Middle frontal gyrus (tissue), 1 donor: ENCODE data around the gene EFCAB12.

Source experiments
- DNase-seq: peaks from one replicate; pipeline ENCODE4 v3.0.0-alpha.2; 2015; ENCODE audit warnings: low spot score; ENCODE audit errors: extremely low spot score

EFCAB12 gene

GRCh38 chr3:129445471-129445870, 17.0 kb upstream of the EFCAB12 start:
- no peak for DNase-seq

- no peak for DNase-seq
These were observed 14.5 kb upstream of the EFCAB12 start for GRCh38 chr3:129442947-129443346.

- no peak for DNase-seq
These were observed 14.1 kb upstream of the EFCAB12 start for GRCh38 chr3:129442486-129442885.

GRCh38 chr3:129441782-129442181, 13.3 kb upstream of the EFCAB12 start:
- DNase-seq: peak; percentile 29

GRCh38 chr3:129441215-129441614, 12.8 kb upstream of the EFCAB12 start:
- no peak for DNase-seq

GRCh38 chr3:129440618-129441190, 12.3 kb upstream of the EFCAB12 start:
- DNase-seq: peak; percentile 33

GRCh38 chr3:129439817-129440617, 11.6 kb upstream of the EFCAB12 start, which contains the start of the genes IFT122 and MBD4:
IFT122 (plus strand) TSS chr3:129440224; CDS start chr3:129440331, 107 bp downstream.
MBD4 (minus strand) TSS chr3:129439948; CDS start chr3:129439833, 115 bp downstream.
- peak; percentile 97 for DNase-seq

- no peak for DNase-seq
These were observed 10.9 kb upstream of the EFCAB12 start for GRCh38 chr3:129439226-129439816.

GRCh38 chr3:129435367-129435766, 6.9 kb upstream of the EFCAB12 start:
- DNase-seq: no peak

GRCh38 chr3:129434140-129434539, 5.7 kb upstream of the EFCAB12 start:
- DNase-seq: no peak

- DNase-seq: no peak
These were observed 5.1 kb upstream of the EFCAB12 start for GRCh38 chr3:129433565-129433964.

- DNase-seq: no peak
These were observed 4.2 kb upstream of the EFCAB12 start for GRCh38 chr3:129432671-129433070.

GRCh38 chr3:129432036-129432435, 3.6 kb upstream of the EFCAB12 start:
- DNase-seq: no peak

- no peak for DNase-seq
These were observed 1.2 kb upstream of the EFCAB12 start for GRCh38 chr3:129429602-129430001.

- no peak for DNase-seq
These were observed 630 bp upstream of the EFCAB12 start for GRCh38 chr3:129429080-129429451.

GRCh38 chr3:129428007-129428375, 445 bp downstream of the EFCAB12 start:
- no peak for DNase-seq

GRCh38 chr3:129425619-129426018, 2.8 kb downstream of the EFCAB12 start:
- no peak for DNase-seq

GRCh38 chr3:129425213-129425612, 3.2 kb downstream of the EFCAB12 start:
- no peak for DNase-seq

GRCh38 chr3:129424185-129424841, 4.1 kb downstream of the EFCAB12 start:
- no peak for DNase-seq

- DNase-seq: no peak
These were observed 5.5 kb downstream of the EFCAB12 start for GRCh38 chr3:129422897-129423296.

- DNase-seq: no peak
These were observed 6.3 kb downstream of the EFCAB12 start for GRCh38 chr3:129421988-129422745.
